NCI-H187 treated with DMSO at 0.1 percent for 48 hours (cell line): Measurements from ENCODE around the gene MYO5A.
A peak's percentile ranks its signal among the peaks of the same experiment; 100 is the strongest.
"Not testable (repeated sequence)": the region's sequence is repeated elsewhere in the genome, so short reads cannot be mapped to it uniquely, and the experiment has no call there.

Experiments used
- DNase-seq: peaks from one replicate; lab custom pipeline; 2025; lab: John Stamatoyannopoulos, UW

Gene MYO5A

GRCh38 chr15:52528564-52529340 is at the start of gene MYO5A:
Gene MYO5A, minus strand, starts transcription at chr15:52528880. Its CDS starts 74 bp downstream, at chr15:52528806.
- no peak for DNase-seq

DNA sequence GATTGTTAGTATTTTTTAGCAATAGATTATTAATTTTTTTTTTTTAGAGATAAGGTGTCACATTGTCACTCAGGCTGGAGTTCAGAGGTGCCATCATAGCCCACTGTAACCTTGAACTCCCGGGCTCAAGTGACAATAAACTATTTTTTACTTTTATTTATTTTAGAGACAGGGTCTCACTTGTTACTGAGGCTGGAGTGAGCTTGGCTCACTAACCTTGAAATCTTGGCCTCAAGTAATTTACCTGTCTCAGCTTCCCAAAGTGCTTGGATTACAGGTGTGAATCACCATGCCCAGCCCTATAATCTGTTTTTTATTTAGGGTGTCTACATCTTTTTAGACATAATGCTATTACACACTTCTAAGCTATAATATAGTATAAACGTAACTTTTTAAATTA is 48.0 kb upstream of the MYO5A start:
- DNase-seq, result no peak

DNA sequence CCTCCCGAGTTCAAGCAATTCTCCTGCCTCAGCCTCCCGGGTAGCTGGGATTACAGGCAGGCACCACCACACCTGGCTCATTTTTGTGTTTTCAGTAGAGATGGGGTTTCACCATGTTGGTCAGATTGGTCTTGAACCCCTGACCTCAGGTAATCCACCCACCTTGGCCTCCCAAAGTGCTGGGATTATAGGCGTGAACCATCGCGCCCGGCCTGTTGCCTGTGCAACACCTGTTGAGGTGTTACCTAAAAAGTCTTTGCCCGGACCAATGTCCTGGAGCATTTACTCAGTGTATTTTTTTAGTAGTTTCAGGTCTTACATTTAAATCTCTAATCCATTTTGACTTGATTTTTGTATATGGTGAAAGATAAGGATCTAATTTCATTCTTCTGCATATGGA is 46.9 kb upstream of the MYO5A start:
- DNase-seq, result not testable (repeated sequence)

- DNase-seq, result no peak
These were observed 46.4 kb upstream of the MYO5A start for GRCh38 chr15:52575072-52575471.

DNA sequence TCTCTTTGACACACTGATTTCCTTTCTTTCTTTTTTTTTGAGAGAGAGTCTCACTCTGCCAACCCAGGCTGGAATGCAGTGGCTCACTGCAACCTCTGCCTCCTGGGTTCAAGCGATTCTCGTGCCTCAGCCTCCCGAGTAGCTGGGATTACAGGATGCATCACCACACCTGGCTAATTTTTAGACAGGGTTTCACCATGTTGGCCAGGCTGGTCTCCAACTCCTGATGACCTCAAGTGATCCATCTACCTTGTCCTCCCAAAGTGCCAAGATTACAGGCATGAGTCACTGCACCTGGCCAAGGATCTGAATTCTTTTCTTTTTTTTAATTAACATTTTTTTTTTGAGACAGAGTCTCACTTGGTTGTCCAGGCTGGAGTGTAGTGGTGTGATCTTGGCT is 45.9 kb upstream of the MYO5A start:
- DNase-seq, result not testable (repeated sequence)

GRCh38 chr15:52568601-52569585 is 40.2 kb upstream of the MYO5A start, which contains the start of gene ARPP19:
Gene ARPP19, minus strand, starts transcription at chr15:52569030. Its CDS starts 138 bp downstream, at chr15:52568892.
- peak; percentile 13 for DNase-seq

GRCh38 chr15:52567871-52568600 is 39.4 kb upstream of the MYO5A start:
- DNase-seq, result no peak

GRCh38 chr15:52566889-52567288 is 38.2 kb upstream of the MYO5A start:
- DNase-seq, result no peak

- not testable (repeated sequence) for DNase-seq
These were observed 37.0 kb upstream of the MYO5A start for GRCh38 chr15:52565417-52566358.

GRCh38 chr15:52563501-52564060 is 34.9 kb upstream of the MYO5A start:
- DNase-seq, result no peak

DNA sequence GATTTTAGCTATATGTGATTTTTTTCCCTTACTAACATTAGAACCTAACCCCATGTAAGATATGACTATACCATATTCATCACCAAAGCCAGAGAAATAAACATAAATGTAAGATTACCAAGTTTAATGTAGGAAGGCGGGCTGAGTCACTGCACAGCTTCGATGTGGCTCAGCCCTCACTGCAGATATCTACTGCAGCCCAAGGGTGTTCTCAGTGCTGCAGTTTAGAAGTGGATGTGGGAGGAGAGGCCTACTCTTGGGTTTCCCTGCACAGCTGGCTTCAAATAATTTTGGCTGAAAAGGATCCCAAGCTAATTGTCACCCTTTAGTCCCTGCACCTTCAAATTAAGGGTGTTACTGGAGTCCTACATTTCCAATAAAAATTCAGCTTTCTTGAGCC is 30.9 kb upstream of the MYO5A start:
- no peak for DNase-seq

GRCh38 chr15:52559022-52559421 is 30.3 kb upstream of the MYO5A start:
- no peak for DNase-seq

- no peak for DNase-seq
These were observed 29.5 kb upstream of the MYO5A start for GRCh38 chr15:52558196-52558595.

GRCh38 chr15:52557274-52557641 is 28.6 kb upstream of the MYO5A start:
- no peak for DNase-seq

DNA sequence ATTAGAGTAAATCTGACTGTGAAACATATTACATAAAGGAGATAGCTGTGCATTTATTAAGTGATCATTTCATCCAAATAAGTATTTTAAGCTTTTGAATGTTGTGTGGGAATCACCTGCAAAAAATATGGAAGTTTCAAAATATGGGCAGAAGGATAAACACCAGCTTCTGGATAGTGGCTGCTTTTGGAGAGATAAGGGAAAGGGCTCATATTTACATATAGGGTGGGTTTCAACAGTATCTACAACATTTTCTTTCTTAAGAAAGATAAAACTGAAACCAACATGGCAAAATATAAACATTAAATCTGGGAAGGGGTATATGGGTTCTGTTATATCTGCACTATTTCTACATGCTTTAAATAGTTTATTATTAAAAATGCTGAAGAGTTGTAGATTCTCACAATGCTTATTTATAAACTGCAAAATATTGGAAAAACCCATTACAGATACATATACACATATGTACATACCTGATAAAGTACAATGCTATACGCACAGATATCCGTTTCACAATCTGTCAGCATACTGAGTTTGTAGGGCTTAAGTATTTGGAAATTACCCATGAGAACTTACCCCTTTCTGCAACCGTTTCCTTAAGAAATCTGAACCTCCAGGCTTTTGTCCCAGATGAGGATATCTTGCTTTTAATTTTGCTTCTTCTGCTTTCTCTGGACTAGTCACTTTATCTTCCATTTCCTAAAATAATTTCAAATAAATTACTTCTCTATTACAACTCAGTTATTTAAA is 28.0 kb upstream of the MYO5A start:
- DNase-seq, result no peak

- no peak for DNase-seq
These were observed 23.6 kb upstream of the MYO5A start for GRCh38 chr15:52552303-52552702.

DNA sequence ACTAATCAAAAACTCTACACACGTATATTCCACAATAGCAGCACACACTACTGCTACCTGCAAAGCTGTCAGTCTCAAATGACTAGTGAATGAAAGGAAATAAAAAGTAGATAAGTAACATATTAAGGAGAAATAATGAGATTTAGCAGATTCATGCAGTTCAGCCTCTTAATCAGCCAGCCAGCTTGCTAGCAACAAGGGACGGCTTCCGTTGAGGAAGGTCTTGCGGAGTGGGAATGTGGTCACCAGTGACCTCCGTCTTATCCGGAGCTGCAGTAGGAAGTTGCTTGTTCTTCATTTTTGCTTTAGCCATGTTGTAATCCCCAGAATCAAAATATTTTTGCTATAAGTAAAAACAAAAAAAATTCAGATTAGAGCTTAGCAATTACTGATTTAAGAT is 23.1 kb upstream of the MYO5A start:
- DNase-seq, result no peak

GRCh38 chr15:52551186-52551585 is 22.5 kb upstream of the MYO5A start:
- DNase-seq, result not testable (repeated sequence)

- DNase-seq, result no peak
These were observed 17.5 kb upstream of the MYO5A start for GRCh38 chr15:52546031-52546751.
